Liver (tissue), 9 donors: ENCODE measurements around the gene ERO1B. TPM values are rescaled to one million over a fixed set of nuclear protein-coding genes. Genes with fewer than 3 reads are reported as not detected.

Source experiments
- DNase-seq: peaks from one replicate; pipeline ENCODE4 v3.0.0-alpha.2; 2017; ENCODE audit warnings: low spot score
- H3K27ac ChIP-seq, 2 donors: one replicate each; pipeline ENCODE4 v1.7.0; 2013; ENCODE audit warnings: inconsistent platforms in 2 of 2, low read length in 2 of 2, control low read depth in 1 of 2, low read depth in 1 of 2, mild to moderate bottlenecking in 1 of 2
- H3K27me3 ChIP-seq, 4 donors: one replicate each; pipeline versions ENCODE4 v1.6.1 to v1.7.0; 2013; ENCODE audit warnings: low read length in 3 of 4, inconsistent platforms in 1 of 4, mild to moderate bottlenecking in 1 of 4, moderate library complexity in 1 of 4; ENCODE audit not compliant: control insufficient read depth in 4 of 4, insufficient read depth in 4 of 4
- H3K36me3 ChIP-seq, 4 donors: one replicate each; pipeline versions ENCODE4 v1.6.1 to v1.7.0; 2013; ENCODE audit warnings: low read length in 3 of 4, mild to moderate bottlenecking in 3 of 4, low read depth in 1 of 4, moderate library complexity in 1 of 4; ENCODE audit not compliant: control insufficient read depth in 4 of 4, insufficient read depth in 3 of 4
- H3K4me1 ChIP-seq, 4 donors: one replicate each; pipeline versions ENCODE4 v1.6.1 to v1.7.0; 2013; ENCODE audit warnings: low read length in 3 of 4, mild to moderate bottlenecking in 3 of 4, moderate library complexity in 1 of 4; ENCODE audit not compliant: control insufficient read depth in 4 of 4, insufficient read depth in 4 of 4
- H3K4me3 ChIP-seq, 3 donors: one replicate each; pipeline versions ENCODE4 v1.6.1 to v1.7.0; 2013; ENCODE audit warnings: low read length in 3 of 3, control low read depth in 1 of 3, low read depth in 1 of 3, mild to moderate bottlenecking in 1 of 3
- H3K9ac ChIP-seq, 2 donors: one replicate each; pipeline ENCODE4 v1.7.0; 2013; ENCODE audit warnings: low read length in 2 of 2, mild to moderate bottlenecking in 2 of 2, moderate library complexity in 2 of 2, control low read depth in 1 of 2, low read depth in 1 of 2
- H3K9me3 ChIP-seq, 4 donors: one replicate each; pipeline versions ENCODE4 v1.6.1 to v1.7.0; 2013; ENCODE audit warnings: low read length in 3 of 4; ENCODE audit not compliant: control insufficient read depth in 4 of 4
- EGR1 ChIP-seq, 2 donors: IDR thresholded peaks; 2 replicates each; pipeline ENCODE4 v1.6.1; 2016 to 2018; ENCODE audit warnings: antibody characterized with exemption in 2 of 2, low read depth in 2 of 2
- FOXA1 ChIP-seq: IDR thresholded peaks from 2 replicates; pipeline ENCODE4 v1.6.1; 2016; ENCODE audit warnings: antibody characterized with exemption
- FOXA2 ChIP-seq: IDR thresholded peaks from 2 replicates; pipeline ENCODE4 v1.6.1; 2016; ENCODE audit warnings: antibody characterized with exemption
- GABPA ChIP-seq, 2 donors: IDR thresholded peaks in 1 of 2; conservative IDR thresholded peaks in 1 of 2; 2 replicates each; pipeline ENCODE4 v1.6.1; 2016; ENCODE audit warnings: antibody characterized with exemption in 2 of 2, mild to moderate bottlenecking in 1 of 2, moderate library complexity in 1 of 2
- HNF4A ChIP-seq, 2 donors: conservative IDR thresholded peaks; 2 replicates each; pipeline ENCODE4 v1.6.1; 2016; ENCODE audit warnings: antibody characterized with exemption in 2 of 2, mild to moderate bottlenecking in 2 of 2
- HNF4G ChIP-seq: IDR thresholded peaks from 2 replicates; pipeline ENCODE4 v1.6.1; 2016; ENCODE audit warnings: antibody characterized with exemption
- JUND ChIP-seq, 2 donors: IDR thresholded peaks; 2 replicates each; pipeline ENCODE4 v1.6.1; 2016; ENCODE audit warnings: antibody characterized with exemption in 2 of 2
- NR2F2 ChIP-seq: IDR thresholded peaks from 2 replicates; pipeline ENCODE4 v1.6.1; 2016; ENCODE audit warnings: antibody characterized with exemption
- RAD21 ChIP-seq, 2 donors: IDR thresholded peaks; 2 replicates each; pipeline ENCODE4 v1.6.1; 2016; ENCODE audit warnings: antibody characterized with exemption in 2 of 2, mild to moderate bottlenecking in 2 of 2
- RXRA ChIP-seq, 2 donors: IDR thresholded peaks; 2 replicates each; pipeline ENCODE4 v1.6.1; 2017 to 2018; ENCODE audit warnings: antibody characterized with exemption in 2 of 2, mild to moderate bottlenecking in 1 of 2
- SP1 ChIP-seq: IDR thresholded peaks from 2 replicates; pipeline ENCODE4 v1.6.1; 2018; ENCODE audit warnings: antibody characterized with exemption, mild to moderate bottlenecking
- TAF1 ChIP-seq: conservative IDR thresholded peaks from 2 replicates; pipeline ENCODE4 v1.6.1; 2016; ENCODE audit warnings: antibody characterized with exemption, mild to moderate bottlenecking
- YY1 ChIP-seq: IDR thresholded peaks from 2 replicates; pipeline ENCODE4 v1.6.1; 2016; ENCODE audit warnings: antibody characterized with exemption, mild to moderate bottlenecking
- WGBS: extraction: QIAGEN DNeasy Blood & Tissue Kit; methylation state at CpG from one replicate; pipeline ENCODE4 v1.1.7; 2013; 5-methylcytosine and 5-hydroxymethylcytosine counted together
- polyA plus RNA-seq, 2 donors: library from polyadenylated mRNA; stranded (reverse) in 1 of 2; unstranded in 1 of 2; fragments of 200-250 nt in 1 of 2; fragments of >200 nt in 1 of 2; fragmentation: Nextera tagmentation in 1 of 2; extraction: Ambion mirVana in 1 of 2; gene quantifications; one replicate each; pipeline versions ENCODE4 v1.2.1 to v1.2.3, GENCODE V29; 2013 to 2015
- total RNA-seq, 2 donors: library from RNA; depleted of rRNA; stranded (reverse); fragments of >200 nt; gene quantifications; one replicate each; pipeline ENCODE4 v1.2.3, GENCODE V29; 2014
- TF ChIP-seq, protein P1 (sequence below): IDR thresholded peaks from 2 replicates; pipeline ENCODE4 v1.6.1; 2016; ENCODE audit warnings: antibody characterized with exemption
- TF ChIP-seq, protein P2 (sequence below): IDR thresholded peaks from 2 replicates; pipeline ENCODE4 v1.6.1; 2016; ENCODE audit warnings: antibody characterized with exemption
- TF ChIP-seq, protein P3 (sequence below): IDR thresholded peaks from 2 replicates; pipeline ENCODE4 v1.6.1; 2016; ENCODE audit warnings: antibody characterized with exemption, mild to moderate bottlenecking
- TF ChIP-seq, protein P4 (sequence below): IDR thresholded peaks from 2 replicates; pipeline ENCODE4 v1.6.1; 2016; ENCODE audit warnings: antibody characterized with exemption
- TF ChIP-seq, protein P5 (sequence below): fragments of 150-350 bp; IDR thresholded peaks from 2 replicates; pipeline ENCODE4 v1.5.1; 2017; ENCODE audit warnings: improper control_type of control experiment, low read depth, low read length; ENCODE audit not compliant: missing input control
- donor health status: healthy.
- donor health status: healthy.
- donor health status: healthy.
- donor health status: healthy.
- donor health status: healthy.

Gene ERO1B
- total and polyA plus RNA-seq, 4 donors = 5.5 to 22.9 (median 8.9) TPM

DNA sequence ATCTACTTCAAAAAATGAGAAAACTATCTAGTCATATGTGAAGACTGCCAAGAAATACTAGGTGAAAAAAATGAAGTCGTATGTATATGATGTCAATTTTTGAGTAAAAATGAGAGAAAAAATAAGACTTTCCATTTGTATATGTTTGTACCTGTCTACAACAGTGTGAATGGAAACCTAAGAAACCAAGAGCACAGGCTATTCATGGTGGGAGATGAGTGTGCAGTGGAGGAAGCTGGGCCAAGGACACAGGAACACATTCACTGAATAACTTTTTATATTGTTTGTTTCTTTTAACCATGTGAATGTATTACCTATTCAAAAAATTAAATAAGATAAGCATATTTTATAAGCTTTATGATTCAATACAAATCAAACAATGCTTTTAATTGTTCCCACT lies 67.0 kb downstream of the ERO1B start (continued):
- TF ChIP-seq NR2F2 (no peak), TAF1 (no peak), EGR1 (IDR thresholded peaks at IDR 0.05; ENCODE audit: low read depth in 2 of 2) (no peak)
- TF ChIP-seq, protein P1, sequence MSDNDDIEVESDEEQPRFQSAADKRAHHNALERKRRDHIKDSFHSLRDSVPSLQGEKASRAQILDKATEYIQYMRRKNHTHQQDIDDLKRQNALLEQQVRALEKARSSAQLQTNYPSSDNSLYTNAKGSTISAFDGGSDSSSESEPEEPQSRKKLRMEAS = no peak

DNA sequence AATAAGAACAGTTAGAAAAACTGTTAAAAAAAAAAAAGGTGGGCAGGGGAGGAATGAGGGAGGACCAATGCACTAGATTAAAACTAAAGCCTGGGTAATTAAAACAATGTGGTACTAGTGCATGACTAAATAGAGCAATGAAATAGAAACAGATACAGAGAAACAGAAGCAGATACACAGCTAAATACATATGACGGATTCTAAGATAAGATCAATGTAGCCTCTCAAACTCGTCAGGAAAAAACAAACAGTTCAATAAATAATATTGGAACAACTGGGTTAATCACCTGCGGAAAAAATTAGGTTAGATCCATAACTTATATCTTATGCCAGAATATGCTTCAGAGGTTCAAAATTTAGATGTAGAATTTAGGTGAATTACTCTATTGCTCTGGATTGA lies 68.2 kb downstream of the ERO1B start:
- no peaks in the 10 kb centered on the region for H3K9me3 ChIP-seq
- no peak overlapping the region for H3K9ac ChIP-seq
- H3K36me3 ChIP-seq = peaks cover 0 to 7% (median 0%) of the 10 kb centered on the region in 4 donors
- no peak overlapping the region for H3K4me3 ChIP-seq
- H3K4me1 ChIP-seq = no peaks in the 10 kb centered on the region
- no peak overlapping the region for H3K27ac ChIP-seq
- no peak for DNase-seq
- 82% methylated on average over 3 of the region's 3 CpGs for WGBS
- TF ChIP-seq, protein P2, sequence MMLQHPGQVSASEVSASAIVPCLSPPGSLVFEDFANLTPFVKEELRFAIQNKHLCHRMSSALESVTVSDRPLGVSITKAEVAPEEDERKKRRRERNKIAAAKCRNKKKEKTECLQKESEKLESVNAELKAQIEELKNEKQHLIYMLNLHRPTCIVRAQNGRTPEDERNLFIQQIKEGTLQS = no peak
- TF ChIP-seq FOXA1 = no peak
- no peak for TF ChIP-seq HNF4G
- no peak for TF ChIP-seq FOXA2
- no peak for TF ChIP-seq JUND (IDR thresholded peaks at IDR 0.05)
- TF ChIP-seq, protein P3, sequence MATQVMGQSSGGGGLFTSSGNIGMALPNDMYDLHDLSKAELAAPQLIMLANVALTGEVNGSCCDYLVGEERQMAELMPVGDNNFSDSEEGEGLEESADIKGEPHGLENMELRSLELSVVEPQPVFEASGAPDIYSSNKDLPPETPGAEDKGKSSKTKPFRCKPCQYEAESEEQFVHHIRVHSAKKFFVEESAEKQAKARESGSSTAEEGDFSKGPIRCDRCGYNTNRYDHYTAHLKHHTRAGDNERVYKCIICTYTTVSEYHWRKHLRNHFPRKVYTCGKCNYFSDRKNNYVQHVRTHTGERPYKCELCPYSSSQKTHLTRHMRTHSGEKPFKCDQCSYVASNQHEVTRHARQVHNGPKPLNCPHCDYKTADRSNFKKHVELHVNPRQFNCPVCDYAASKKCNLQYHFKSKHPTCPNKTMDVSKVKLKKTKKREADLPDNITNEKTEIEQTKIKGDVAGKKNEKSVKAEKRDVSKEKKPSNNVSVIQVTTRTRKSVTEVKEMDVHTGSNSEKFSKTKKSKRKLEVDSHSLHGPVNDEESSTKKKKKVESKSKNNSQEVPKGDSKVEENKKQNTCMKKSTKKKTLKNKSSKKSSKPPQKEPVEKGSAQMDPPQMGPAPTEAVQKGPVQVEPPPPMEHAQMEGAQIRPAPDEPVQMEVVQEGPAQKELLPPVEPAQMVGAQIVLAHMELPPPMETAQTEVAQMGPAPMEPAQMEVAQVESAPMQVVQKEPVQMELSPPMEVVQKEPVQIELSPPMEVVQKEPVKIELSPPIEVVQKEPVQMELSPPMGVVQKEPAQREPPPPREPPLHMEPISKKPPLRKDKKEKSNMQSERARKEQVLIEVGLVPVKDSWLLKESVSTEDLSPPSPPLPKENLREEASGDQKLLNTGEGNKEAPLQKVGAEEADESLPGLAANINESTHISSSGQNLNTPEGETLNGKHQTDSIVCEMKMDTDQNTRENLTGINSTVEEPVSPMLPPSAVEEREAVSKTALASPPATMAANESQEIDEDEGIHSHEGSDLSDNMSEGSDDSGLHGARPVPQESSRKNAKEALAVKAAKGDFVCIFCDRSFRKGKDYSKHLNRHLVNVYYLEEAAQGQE = no peak
- TF ChIP-seq SP1 = no peak
- TF ChIP-seq, protein P4, sequence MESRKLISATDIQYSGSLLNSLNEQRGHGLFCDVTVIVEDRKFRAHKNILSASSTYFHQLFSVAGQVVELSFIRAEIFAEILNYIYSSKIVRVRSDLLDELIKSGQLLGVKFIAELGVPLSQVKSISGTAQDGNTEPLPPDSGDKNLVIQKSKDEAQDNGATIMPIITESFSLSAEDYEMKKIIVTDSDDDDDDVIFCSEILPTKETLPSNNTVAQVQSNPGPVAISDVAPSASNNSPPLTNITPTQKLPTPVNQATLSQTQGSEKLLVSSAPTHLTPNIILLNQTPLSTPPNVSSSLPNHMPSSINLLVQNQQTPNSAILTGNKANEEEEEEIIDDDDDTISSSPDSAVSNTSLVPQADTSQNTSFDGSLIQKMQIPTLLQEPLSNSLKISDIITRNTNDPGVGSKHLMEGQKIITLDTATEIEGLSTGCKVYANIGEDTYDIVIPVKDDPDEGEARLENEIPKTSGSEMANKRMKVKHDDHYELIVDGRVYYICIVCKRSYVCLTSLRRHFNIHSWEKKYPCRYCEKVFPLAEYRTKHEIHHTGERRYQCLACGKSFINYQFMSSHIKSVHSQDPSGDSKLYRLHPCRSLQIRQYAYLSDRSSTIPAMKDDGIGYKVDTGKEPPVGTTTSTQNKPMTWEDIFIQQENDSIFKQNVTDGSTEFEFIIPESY = no peak
- no peak for TF ChIP-seq RAD21 (IDR thresholded peaks at IDR 0.05)
- TF ChIP-seq RXRA (IDR thresholded peaks at IDR 0.05) = no peak
- TF ChIP-seq EGR1 (IDR thresholded peaks at IDR 0.05; ENCODE audit: low read depth in 2 of 2) = no peak
- no peak for TF ChIP-seq HNF4A (conservative IDR thresholded peaks at IDR 0.05)
- TF ChIP-seq YY1 = no peak
- TF ChIP-seq, protein P1 = no peak
- no peak for TF ChIP-seq NR2F2
- no peak for TF ChIP-seq GABPA (IDR thresholded peaks at IDR 0.05 in 1 of 2, conservative IDR thresholded peaks at IDR 0.05 in 1 of 2)
- TF ChIP-seq, protein P5, sequence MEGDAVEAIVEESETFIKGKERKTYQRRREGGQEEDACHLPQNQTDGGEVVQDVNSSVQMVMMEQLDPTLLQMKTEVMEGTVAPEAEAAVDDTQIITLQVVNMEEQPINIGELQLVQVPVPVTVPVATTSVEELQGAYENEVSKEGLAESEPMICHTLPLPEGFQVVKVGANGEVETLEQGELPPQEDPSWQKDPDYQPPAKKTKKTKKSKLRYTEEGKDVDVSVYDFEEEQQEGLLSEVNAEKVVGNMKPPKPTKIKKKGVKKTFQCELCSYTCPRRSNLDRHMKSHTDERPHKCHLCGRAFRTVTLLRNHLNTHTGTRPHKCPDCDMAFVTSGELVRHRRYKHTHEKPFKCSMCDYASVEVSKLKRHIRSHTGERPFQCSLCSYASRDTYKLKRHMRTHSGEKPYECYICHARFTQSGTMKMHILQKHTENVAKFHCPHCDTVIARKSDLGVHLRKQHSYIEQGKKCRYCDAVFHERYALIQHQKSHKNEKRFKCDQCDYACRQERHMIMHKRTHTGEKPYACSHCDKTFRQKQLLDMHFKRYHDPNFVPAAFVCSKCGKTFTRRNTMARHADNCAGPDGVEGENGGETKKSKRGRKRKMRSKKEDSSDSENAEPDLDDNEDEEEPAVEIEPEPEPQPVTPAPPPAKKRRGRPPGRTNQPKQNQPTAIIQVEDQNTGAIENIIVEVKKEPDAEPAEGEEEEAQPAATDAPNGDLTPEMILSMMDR = no peak
- H3K27me3 ChIP-seq = no peaks in the 10 kb centered on the region
